ENCODE measurements around the gene ESF1.

Gene ESF1

DNA sequence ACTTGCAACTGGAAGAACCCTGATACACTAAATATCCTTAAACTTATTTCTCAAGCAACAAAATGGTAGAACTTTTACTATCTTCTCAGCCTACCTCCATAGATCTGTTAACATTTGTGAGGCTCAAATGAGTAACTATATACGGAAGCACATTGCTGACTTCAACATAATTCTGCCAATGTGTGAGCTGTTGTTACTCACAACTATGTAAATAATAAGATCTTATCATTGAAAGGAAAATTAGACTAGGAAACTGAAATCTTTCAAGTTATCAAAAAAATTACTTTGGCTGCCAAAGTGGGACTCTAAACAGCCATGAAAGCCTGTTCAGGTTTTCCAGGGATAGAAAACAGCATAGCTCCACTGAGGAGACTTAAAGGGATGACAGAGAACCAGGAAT, 105.8 kb downstream of the ESF1 start:
- no peak for DNase-seq (ENCODE audit: low spot score)

GRCh38 chr20:13677241-13677640, 107.5 kb downstream of the ESF1 start:
- no peak for DNase-seq (ENCODE audit: low spot score)

- DNase-seq (ENCODE audit: low spot score), result no peak
Measured at GRCh38 chr20:13676682-13677081, 108.0 kb downstream of the ESF1 start.

DNA sequence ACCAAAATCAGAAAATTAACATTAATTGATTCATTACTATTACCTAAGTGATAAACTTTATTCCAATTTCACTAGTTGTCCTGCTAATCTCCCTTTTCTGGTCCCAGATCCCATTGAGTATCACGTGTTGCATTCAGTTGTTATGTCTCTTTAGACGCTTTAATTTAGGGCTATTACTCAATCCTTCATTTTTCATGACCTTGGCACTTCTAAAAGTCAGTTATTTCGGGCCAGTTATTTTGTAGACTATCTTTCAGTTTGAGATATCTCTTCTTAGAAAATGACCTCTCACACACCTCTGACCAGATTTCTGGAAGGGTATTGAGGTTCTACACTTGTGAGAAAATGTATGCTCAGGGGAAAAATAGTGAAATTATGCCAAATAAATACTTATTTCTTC, 112.0 kb downstream of the ESF1 start:
- no peak for DNase-seq (ENCODE audit: low spot score)

- DNase-seq (ENCODE audit: low spot score), result peak; percentile 30
Measured at GRCh38 chr20:13671916-13672378, 112.8 kb downstream of the ESF1 start.

DNA sequence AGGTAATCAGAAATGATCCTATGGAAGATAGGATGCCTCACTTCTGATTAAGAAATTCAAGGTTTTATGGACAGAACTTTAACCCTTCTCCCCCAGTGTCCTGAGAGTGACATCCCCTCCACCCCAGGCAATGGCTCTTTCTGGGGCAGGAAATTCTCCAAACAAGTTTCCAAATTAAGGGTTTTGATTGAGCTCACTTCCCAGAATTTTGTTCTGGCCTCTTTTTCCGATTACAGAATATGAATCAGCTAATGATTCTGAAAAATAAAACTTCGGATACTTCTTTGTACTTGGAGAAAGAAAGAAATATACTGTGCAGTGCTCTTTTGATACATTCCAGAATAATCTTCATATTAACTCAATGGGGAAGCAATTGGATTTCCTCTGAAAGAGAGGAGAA, 113.2 kb downstream of the ESF1 start:
- DNase-seq (ENCODE audit: low spot score), result no peak

- DNase-seq (ENCODE audit: low spot score), result no peak
Measured at GRCh38 chr20:13670160-13670559, 114.6 kb downstream of the ESF1 start.

DNA sequence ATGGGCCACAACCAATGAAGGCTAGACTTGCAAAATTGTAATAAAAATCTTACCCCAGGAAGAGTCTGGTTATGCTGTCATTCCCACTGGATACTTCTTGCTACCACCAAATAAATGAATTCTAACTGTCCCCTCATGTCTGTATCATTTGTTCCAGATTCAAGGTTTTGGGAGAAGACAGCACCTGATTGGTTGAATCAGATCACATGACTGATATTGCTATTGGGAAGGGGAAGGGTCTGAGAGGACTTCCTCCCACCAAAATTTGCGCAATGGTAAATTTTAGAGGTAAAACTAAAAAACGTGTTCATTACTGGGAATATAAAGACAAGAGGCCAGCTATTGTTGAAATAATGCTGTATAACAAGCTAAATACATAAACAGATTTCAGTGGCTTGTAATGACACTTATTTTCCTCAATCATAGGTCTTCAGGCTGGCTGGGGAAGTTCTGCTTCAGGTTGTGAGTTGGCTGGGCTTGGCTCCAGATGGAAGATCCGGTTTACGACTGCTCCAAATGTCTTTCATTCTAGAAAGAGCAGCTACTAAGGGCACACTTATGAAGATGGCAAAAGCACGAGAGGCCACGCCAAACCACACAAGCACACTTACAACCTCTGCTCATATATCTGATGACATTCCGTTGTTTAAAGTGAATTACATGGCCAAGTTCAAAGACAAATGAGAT, 118.9 kb downstream of the ESF1 start:
- no peak for DNase-seq (ENCODE audit: low spot score)
